Urinary bladder (tissue), 4 donors: ENCODE measurements around the gene TCEANC2. TPM values are rescaled to one million over a fixed set of nuclear protein-coding genes. Genes with fewer than 3 reads are reported as not detected.
"Not testable (repeated sequence)": the region's sequence is repeated elsewhere in the genome, so short reads cannot be mapped to it uniquely, and the experiment has no call there.

ENCODE experiments used
- DNase-seq: peaks from one replicate; pipeline ENCODE4 v3.0.0-alpha.2; 2015; ENCODE audit errors: extremely low spot score
- H3K27ac ChIP-seq: one replicate; pipeline ENCODE4 v1.5.1; 2013; ENCODE audit warnings: low read depth, mild to moderate bottlenecking, moderate library complexity
- H3K36me3 ChIP-seq: one replicate; pipeline ENCODE4 v1.6.1; 2013; ENCODE audit warnings: mild to moderate bottlenecking, moderate library complexity; ENCODE audit not compliant: insufficient read depth
- H3K4me1 ChIP-seq: one replicate; pipeline ENCODE4 v1.6.1; 2013; ENCODE audit warnings: mild to moderate bottlenecking, moderate library complexity; ENCODE audit not compliant: insufficient read depth
- H3K4me3 ChIP-seq: one replicate; pipeline ENCODE4 v1.5.1; 2013; ENCODE audit warnings: low read depth, low read length
- WGBS: extraction: QIAGEN DNeasy Blood & Tissue Kit; methylation state at CpG from one replicate; pipeline ENCODE4 v1.1.7; 2013; 5-methylcytosine and 5-hydroxymethylcytosine counted together
- polyA plus RNA-seq: library from polyadenylated mRNA; stranded (reverse); fragments of 200-250 nt; gene quantifications from one replicate; pipeline ENCODE4 v1.2.3, GENCODE V29; 2013
- total RNA-seq: library from RNA; depleted of rRNA; stranded (reverse); fragments of >200 nt; gene quantifications from one replicate; pipeline ENCODE4 v1.2.3, GENCODE V29; 2014
- donor health status: healthy with polysubstance abuse.
- donor health status: healthy.

TCEANC2 gene
- total and polyA plus RNA-seq, 2 donors, result 3.4 to 7.6 TPM

DNA sequence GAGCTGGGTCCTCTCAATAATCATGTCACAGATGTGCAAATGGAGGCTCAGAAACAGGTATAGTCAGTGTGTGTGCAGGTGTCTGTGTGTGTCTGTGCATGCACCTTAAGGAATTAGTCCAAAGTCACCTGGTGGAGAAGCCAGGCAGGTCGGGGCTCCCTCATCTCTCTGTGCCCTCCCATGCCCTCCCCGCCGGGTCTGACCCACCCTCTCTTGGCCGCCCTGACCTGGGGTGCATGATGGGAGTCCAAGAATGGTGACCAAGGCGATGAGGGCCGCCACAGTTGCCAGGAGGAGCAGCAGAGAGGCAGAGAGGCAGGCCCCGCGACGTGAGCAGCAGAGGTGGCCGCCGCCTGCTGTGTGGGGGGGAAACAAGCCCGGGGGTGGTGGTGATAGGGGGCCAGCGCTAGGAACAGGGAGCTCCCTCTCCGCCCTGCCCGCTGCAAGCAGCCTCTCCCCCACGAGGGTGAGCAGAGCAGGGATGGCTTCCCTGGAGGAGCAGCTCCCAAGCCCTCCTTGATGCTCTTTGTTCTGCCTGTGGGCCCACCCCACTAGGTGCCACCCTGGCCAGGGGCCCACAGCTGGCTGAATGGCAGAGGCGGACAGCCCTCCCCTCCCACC lies 39.3 kb upstream of the TCEANC2 start:
- WGBS, result 50% methylated on average over 17 of the region's 17 CpGs
- Histone ChIP-seq H3K4me3 (no peak overlapping the region), H3K36me3 (no peaks in the 10 kb centered on the region), H3K4me1 (no peaks in the 10 kb centered on the region), H3K27ac (no peak overlapping the region)
- DNase-seq, result no peak

- 55% methylated on average over 8 of the region's 8 CpGs for WGBS
- Histone ChIP-seq H3K4me1 (no peaks in the 10 kb centered on the region), H3K36me3 (no peaks in the 10 kb centered on the region), H3K27ac (no peak overlapping the region), H3K4me3 (no peak overlapping the region)
- no peak for DNase-seq
Observed at GRCh38 chr1:54016343-54017282, 36.8 kb upstream of the TCEANC2 start.

GRCh38 chr1:54017979-54018378 lies 35.4 kb upstream of the TCEANC2 start, which contains the start of gene LDLRAD1:
TSS of gene LDLRAD1 (minus strand) at chr1:54018186. CDS start at chr1:54018112, 74 bp downstream.
- no peak for DNase-seq
- H3K36me3 ChIP-seq, result no peaks in the 10 kb centered on the region
- 44% methylated on average over 6 of the region's 6 CpGs for WGBS
- H3K4me3 ChIP-seq, result no peak within 1 kb of the TSS
- no peaks in the 10 kb centered on the region for H3K4me1 ChIP-seq
- no peak within 1 kb of the TSS for H3K27ac ChIP-seq

DNA sequence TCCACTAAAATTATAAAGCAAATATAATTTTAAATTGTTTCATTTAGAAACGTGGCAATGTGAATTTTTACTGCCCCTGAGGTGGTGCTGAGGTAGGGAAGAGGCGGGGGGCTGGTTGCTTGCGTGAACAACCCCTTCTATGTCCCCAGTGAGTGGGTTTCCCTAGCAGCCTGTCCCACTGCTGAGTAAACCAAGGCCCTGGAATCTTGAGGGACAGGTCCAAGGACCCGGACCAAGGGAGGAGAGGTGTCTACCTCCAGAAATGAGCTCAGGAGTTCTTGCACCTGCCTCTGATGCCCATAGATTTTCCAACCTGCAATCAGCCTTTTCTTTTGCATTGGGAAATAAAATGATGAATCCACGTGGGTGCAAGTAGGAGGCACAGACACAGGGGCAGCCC lies 34.8 kb upstream of the TCEANC2 start:
- WGBS, result 79% methylated on average over 5 of the region's 5 CpGs
- no peak overlapping the region for H3K27ac ChIP-seq
- no peak overlapping the region for H3K4me3 ChIP-seq
- DNase-seq, result no peak
- H3K36me3 ChIP-seq, result no peaks in the 10 kb centered on the region
- no peaks in the 10 kb centered on the region for H3K4me1 ChIP-seq

- WGBS, result 79% methylated on average over 10 of the region's 10 CpGs
- H3K36me3 ChIP-seq, H3K4me1 ChIP-seq, H3K27ac ChIP-seq, H3K4me3 ChIP-seq, DNase-seq: not testable (repeated sequence)
Observed at GRCh38 chr1:54019562-54020176, 33.7 kb upstream of the TCEANC2 start.

DNA sequence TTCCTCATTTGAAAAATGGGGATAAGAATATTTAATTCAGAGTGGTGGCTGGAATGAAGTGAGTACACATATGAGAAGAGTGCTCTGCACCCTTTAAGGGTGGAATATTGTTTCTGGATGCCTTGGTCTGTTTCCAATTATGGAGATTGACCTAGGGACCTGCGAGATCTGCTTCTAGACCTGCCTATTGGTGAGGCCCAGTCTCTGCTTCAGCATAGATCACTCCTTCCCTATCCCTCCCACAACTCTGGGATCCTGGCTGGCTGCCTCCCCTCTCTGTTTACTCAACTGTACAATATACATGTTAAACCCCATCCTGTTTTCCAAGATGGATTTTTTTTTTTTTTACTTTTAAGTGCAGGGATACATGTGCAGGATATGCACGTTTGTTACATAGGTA lies 29.1 kb upstream of the TCEANC2 start:
- H3K27ac ChIP-seq, result no peak overlapping the region
- H3K4me1 ChIP-seq, result no peaks in the 10 kb centered on the region
- H3K36me3 ChIP-seq, result no peaks in the 10 kb centered on the region
- H3K4me3 ChIP-seq, result no peak overlapping the region
- 63% methylated on average over 2 of the region's 2 CpGs for WGBS
- no peak for DNase-seq

DNA sequence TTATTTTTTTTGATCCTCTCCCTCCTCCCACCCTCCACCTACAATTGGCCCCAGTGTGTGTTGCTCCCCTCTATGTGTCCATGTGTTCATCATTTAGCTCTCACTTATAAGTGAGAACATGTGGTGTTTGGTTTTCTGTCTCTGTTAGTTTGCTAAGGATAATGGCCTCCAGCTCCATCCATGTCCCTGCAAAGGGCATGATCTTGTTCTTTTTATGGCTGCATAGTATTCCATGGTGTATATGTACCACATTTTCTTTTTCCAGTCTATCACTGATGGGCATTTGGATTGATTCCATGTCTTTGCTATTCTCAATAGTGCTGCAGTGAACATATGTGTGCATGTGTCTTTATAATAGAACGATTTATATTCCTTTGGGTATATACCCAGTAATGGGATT lies 28.6 kb upstream of the TCEANC2 start:
- not testable (repeated sequence) for H3K4me3 ChIP-seq, DNase-seq, H3K4me1 ChIP-seq, H3K27ac ChIP-seq, H3K36me3 ChIP-seq
- WGBS, result 95% methylated on average over 1 of the region's 1 CpG

DNA sequence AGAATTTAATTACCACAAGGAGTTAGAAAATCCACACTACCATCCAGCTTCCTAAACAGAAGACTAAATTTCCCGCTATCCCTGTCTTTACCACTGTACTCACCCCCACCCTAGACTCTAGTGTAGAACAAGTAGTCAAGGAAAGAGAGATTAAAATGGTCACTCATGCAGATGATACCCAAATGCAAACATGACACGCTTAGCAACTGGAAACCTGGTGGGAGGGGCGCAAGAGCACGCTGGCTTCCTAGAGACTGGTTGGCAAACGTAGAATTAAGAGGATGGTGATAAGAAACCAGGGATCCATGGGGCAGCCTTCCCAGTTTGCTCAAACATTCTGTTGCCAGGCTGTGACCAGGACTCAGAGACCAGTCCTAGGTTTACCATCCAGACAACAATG lies 25.6 kb upstream of the TCEANC2 start:
- DNase-seq, result no peak
- no peak overlapping the region for H3K27ac ChIP-seq
- no peaks in the 10 kb centered on the region for H3K4me1 ChIP-seq
- 83% methylated on average over 5 of the region's 5 CpGs for WGBS
- H3K36me3 ChIP-seq, result no peaks in the 10 kb centered on the region
- H3K4me3 ChIP-seq, result no peak overlapping the region

- no peak for DNase-seq
- WGBS, result 82% methylated on average over 3 of the region's 3 CpGs
- Histone ChIP-seq H3K4me3 (no peak overlapping the region), H3K27ac (no peak overlapping the region), H3K36me3 (no peaks in the 10 kb centered on the region), H3K4me1 (no peaks in the 10 kb centered on the region)
Observed at GRCh38 chr1:54028306-54029251, 24.8 kb upstream of the TCEANC2 start.

DNA sequence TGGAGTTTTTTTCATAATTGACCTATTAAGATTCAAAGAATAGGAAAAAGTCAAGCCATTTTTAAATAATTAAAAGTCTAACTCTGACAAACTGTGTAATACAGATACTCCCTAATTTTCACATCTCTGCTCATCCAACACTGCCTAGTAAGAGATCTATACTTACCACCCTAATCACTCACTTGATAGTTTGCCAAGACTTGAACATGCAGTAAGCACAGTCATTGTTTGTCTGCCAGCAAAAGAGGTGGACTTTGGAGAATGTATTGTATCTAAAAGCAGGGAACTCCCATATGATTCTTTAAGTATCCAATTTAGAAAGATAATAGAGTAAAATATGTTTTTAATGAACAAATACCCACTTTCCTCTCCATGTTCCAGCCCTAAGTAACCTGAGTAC lies 15.9 kb upstream of the TCEANC2 start:
- Histone ChIP-seq H3K36me3 (peaks cover 10% of the 10 kb centered on the region), H3K4me1 (no peaks in the 10 kb centered on the region)
- DNase-seq, result no peak

GRCh38 chr1:54041806-54042205 lies 11.6 kb upstream of the TCEANC2 start:
- Histone ChIP-seq H3K27ac (no peak overlapping the region), H3K36me3 (no peaks in the 10 kb centered on the region), H3K4me1 (no peaks in the 10 kb centered on the region), H3K4me3 (no peak overlapping the region)
- no peak for DNase-seq
- whole genome bisulfite sequencing, result 10% methylated on average over 1 of the region's 1 CpG

More for the DNA sequence above, 15.9 kb upstream of the TCEANC2 start:
- Histone ChIP-seq H3K27ac (no peak overlapping the region), H3K4me3 (no peak overlapping the region)

DNA sequence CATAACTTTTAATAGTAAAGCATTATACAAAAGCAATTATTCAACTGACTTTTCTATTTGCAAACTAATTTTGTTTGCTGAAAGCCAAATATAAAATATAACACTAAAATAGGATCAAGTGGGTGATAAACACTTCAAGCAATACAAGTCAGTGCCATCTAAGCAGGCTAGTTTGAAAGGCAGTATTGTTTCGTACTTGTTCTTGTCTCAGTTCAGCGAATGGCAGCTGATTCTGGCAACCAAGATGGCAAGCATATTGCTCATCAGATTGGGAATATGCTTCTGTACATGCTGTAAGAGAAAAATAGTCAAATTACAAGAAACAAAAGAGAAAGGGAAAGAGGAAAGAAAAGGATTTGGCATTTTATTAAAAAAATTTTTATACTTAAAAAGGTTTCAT lies 7.9 kb upstream of the TCEANC2 start:
- no peaks in the 10 kb centered on the region for H3K4me1 ChIP-seq
- 84% methylated on average over 2 of the region's 2 CpGs for WGBS
- H3K36me3 ChIP-seq, result no peaks in the 10 kb centered on the region
- H3K4me3 ChIP-seq, result no peak overlapping the region
- H3K27ac ChIP-seq, result no peak overlapping the region
- no peak for DNase-seq
